Right ventricle myocardium inferior (tissue), 1 donor: ENCODE results near the gene ASTN2. TPM values are rescaled to one million over a fixed set of nuclear protein-coding genes. Genes with fewer than 3 reads are reported as not detected.

Experiments used
- ATAC-seq: fragments of 200-7000 bp; cut with Tn5 transposase; one replicate; pipeline ENCODE4 v1.9.1; 2020; ENCODE audit warnings: mild to moderate bottlenecking, moderate library complexity
- DNase-seq: peaks from one replicate; pipeline ENCODE4 v3.0.0; 2021; ENCODE audit errors: missing footprints
- intact Hi-C: fragments of 100-400 bp; cut with DNase I; formaldehyde crosslinking; loops from one replicate; pipeline ENCODE4 v1.11.0; 2022
- total RNA-seq: library from RNA; stranded (reverse); fragmentation: NEBNext Ultra II Directional; extraction: Animal tissue kit (Norgen Biotek cat#: 25700); gene quantifications from one replicate; pipeline ENCODE4 v1.2.1, GENCODE V29; 2021
- donor health status: DM: no; HTN: yes; CAD: no; lungs with severe emphysema.

Gene ASTN2
- total RNA-seq, 1 donor from 2014 or later = 8.3 TPM

GRCh38 chr9:116661037-116661954 is 753.6 kb downstream of the ASTN2 start:
- intact Hi-C loops = loop anchor here (5.0 kb wide), 2 partner anchors 509 to 1069 kb away; partner anchors contain the start of gene PAPPA
- ATAC-seq = peak; percentile 83
- DNase-seq = no peak

GRCh38 chr9:116658265-116658664 is 756.6 kb downstream of the ASTN2 start:
- intact Hi-C loops = loop anchor here (5.0 to 10.0 kb wide), 2 partner anchors 161 to 773 kb away; no protein-coding TSS in a partner anchor
- ATAC-seq (no peak), DNase-seq (no peak)

DNA sequence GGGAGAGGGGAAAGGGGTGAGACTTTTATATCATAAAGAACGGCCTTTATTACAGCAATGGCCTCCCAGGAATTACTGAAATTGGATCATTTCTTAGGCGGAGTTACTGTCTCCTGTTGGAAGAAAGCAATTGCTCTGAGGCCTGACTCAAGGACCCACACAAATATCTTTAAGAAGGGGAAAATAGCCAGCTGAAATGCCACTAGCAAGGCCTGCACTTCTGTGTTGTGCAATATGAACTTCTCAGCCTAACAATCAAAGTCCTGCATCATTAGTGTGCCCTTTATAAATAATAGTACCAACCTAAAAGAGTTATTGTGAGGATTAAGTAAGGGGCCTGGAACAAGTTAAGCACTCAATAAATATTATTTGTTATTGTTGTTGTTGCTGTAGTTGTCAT is 757.9 kb downstream of the ASTN2 start:
- ATAC-seq (no peak), DNase-seq (no peak)
- intact Hi-C loops = loop anchor here (5.0 to 10.0 kb wide), 2 partner anchors 160 to 772 kb away; no protein-coding TSS in a partner anchor

- DNase-seq (no peak), ATAC-seq (peak; percentile 29)
- intact Hi-C loops = loop anchor here (5.0 to 10.0 kb wide), 2 partner anchors 159 to 772 kb away; no protein-coding TSS in a partner anchor
Measured at GRCh38 chr9:116656501-116656971, 758.3 kb downstream of the ASTN2 start.

DNA sequence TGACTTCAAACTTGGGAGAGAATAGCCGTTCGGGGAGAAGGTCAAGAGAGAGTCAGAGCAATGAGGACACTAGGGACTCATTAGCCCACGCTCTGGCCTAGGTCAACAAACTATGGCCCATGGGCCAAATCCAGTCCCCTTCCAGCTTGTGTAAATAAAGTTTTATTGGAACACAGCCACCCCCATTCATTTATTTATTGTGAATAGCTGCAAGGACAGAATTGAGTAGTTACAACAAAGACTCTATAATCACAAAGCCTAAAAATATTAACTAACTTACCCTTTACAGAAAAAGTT is 760.9 kb downstream of the ASTN2 start:
- intact Hi-C loops = loop anchor here (10.0 kb wide), 1 partner anchor 769 kb away; no protein-coding TSS in a partner anchor
- DNase-seq (no peak), ATAC-seq (no peak)

GRCh38 chr9:116653348-116654058 is 761.4 kb downstream of the ASTN2 start:
- intact Hi-C loops = loop anchor here (10.0 kb wide), 1 partner anchor 769 kb away; no protein-coding TSS in a partner anchor
- no peak for DNase-seq
- ATAC-seq = no peak

DNA sequence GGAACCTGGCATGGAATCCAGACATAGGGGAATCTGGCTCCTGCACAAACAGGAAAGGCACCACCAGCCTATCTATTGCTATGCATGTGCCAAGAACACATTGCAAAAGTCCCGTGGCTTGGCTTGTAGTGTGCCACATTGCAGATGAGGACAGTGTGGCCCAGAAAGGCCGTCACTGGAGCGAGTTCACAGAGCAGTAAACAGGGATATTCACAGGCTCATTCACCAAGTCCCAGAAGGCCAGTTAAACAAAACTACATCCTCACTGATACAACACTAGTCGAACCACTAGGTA is 767.4 kb downstream of the ASTN2 start:
- peak; percentile 73 for DNase-seq
- intact Hi-C loops = loop anchor here (2.0 to 5.0 kb wide), 2 partner anchors 73 to 490 kb away; no protein-coding TSS in a partner anchor

GRCh38 chr9:116646661-116647514 is 768.0 kb downstream of the ASTN2 start:
- DNase-seq (no peak), ATAC-seq (peak; percentile 79)
- intact Hi-C loops = loop anchor here (2.0 to 5.0 kb wide), 2 partner anchors 72 to 490 kb away; no protein-coding TSS in a partner anchor

More for the DNA sequence above, 767.4 kb downstream of the ASTN2 start:
- peak; percentile 91 for ATAC-seq

- no peak for ATAC-seq
- no peak for DNase-seq
- intact Hi-C loops = no loop called here
Measured at GRCh38 chr9:116644091-116644688, 770.7 kb downstream of the ASTN2 start.

GRCh38 chr9:116643691-116644090 is 771.2 kb downstream of the ASTN2 start:
- ATAC-seq = no peak
- intact Hi-C loops = no loop called here
- DNase-seq = no peak

DNA sequence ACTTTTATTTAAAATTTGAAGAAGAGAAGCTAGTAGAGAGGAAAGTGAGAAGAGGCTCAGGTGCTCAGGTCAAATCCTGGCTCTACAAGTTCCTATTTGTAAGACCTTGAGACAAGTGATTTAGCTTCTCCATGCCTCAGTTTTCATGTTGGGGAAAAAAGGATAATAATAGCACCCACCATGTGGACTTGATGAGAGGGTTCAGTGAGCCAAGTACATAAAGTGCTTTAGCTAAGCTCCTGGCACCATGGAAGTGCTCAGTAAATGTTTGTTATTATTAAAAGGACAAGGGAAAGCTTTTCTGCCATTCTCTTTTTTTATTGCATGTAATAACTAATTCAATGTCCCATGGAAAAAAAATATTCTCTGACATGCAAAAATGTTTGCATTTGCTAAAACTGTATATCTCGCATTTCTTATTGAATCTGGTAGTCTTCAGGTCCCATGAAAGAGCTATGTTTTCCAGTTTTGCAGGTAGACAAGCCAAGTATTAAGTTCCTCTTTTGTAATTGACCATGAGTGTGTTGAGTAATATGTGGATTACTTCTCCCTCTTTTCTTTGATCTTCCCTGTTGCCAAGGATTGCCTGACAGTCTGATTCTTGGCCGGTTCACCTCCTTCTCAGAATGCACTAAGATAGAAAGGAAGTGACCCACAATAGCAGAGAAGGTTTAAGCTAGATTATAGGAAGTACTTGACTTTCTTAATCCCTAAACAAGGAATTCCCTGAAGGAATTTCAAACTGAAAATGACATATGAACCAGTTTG is 773.4 kb downstream of the ASTN2 start:
- intact Hi-C loops = no loop called here
- DNase-seq (no peak), ATAC-seq (no peak)

DNA sequence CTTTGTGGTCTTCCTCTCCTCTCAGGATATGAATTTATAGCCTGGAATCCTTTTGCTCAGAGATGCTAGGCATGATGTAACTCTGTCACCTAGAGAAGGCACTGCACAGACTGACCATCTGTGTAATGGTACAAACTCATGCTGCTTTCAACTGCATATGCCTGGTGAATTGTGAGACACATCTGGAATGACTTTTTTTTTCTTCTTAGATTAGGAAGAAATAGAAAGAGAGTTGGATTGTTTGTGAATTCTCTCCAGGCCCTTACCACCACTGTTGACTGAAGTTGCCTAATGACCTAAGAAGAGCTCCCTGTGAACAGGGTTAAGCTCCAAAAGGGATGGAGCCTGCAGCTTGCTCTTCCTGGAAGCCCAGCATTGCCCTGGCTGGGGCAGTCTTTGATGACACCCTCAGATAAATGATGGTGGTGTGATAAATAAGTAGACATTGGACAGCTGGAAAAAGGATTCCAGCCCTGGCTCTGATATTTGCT is 775.6 kb downstream of the ASTN2 start:
- intact Hi-C loops = no loop called here
- peak; percentile 57 for ATAC-seq

GRCh38 chr9:116635908-116636307 is 778.9 kb downstream of the ASTN2 start:
- DNase-seq = no peak
- ATAC-seq = no peak
- intact Hi-C loops = no loop called here

More for the DNA sequence above, 775.6 kb downstream of the ASTN2 start:
- DNase-seq = no peak

DNA sequence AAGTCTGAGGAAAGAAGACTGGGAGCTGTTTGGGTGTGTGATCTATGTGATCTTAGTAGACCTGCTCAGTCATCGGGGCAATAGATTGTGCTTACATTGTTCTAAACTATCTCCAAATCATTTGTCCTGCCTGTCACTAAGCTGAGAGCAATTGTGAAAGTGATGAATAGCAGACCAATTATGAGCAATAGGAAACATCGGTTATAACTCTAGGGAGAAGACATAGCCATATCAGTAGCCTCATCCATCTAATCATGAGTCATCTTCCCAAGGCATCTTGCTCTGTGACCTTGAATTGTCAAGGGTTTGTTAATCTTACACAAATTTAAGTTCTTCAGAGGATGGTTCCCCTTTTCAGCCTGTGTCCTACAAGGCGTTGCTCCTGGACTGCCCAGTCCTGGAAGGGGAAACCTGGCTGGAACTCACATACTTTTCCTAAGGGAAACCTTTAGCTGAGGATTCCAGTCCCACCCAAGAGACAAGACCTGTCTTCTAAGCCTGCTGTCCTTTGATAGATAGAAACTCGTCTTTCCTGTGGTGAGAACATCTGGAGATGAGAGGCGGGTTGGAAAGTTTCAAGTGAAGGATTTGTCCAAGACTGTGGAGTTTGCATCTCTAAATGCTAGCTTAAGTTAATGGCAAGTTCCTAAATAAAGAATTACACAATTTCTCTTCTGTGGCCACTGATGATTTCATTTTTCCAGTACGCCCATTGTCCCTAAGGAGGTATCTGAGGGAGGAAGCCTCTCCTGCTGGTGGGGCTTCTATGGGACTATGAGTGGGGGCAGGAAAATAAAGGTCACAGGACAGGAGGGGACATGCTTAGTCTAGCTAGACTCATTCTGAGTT is 781.6 kb downstream of the ASTN2 start:
- ATAC-seq = peak; percentile 79
- intact Hi-C loops = no loop called here
- no peak for DNase-seq

DNA sequence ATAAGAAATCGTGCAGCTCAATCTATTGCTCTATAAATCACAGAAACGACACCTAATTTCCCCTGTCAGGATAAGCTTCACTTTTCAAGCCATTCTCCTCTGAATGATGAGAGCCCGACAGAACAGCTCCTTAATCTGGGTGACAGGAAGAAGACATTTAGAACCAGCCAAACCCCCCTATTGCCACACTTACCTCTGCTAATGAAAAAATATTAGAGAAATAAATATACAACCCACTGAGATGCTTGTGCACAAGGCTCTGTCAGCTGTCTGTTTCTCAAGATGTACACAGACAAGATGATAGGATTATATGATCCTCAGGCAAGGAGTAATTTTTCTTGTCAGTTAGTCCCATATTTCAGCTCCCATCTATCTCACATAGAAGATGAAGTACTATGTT is 785.2 kb downstream of the ASTN2 start:
- no peak for ATAC-seq
- no peak for DNase-seq
- intact Hi-C loops = no loop called here

DNA sequence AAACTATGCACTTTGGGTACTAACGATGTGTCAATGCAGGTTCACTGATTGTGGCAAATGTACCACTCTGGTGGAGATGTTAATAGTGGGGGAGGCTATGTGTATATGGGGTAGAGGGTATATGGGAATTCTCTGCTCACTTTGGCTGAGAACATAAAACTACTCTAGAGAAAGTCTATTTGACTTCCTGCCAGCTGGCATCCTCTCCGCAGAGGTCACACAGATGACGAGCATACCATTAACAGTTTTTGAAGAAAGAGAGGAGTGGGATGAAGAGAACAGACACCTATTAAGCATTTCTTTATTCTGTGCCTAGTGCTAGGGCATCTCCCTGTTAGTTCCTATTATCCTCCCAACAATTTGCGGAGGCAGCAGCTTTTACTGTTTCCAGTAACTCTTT is 786.1 kb downstream of the ASTN2 start:
- intact Hi-C loops = no loop called here
- no peak for ATAC-seq
- no peak for DNase-seq

DNA sequence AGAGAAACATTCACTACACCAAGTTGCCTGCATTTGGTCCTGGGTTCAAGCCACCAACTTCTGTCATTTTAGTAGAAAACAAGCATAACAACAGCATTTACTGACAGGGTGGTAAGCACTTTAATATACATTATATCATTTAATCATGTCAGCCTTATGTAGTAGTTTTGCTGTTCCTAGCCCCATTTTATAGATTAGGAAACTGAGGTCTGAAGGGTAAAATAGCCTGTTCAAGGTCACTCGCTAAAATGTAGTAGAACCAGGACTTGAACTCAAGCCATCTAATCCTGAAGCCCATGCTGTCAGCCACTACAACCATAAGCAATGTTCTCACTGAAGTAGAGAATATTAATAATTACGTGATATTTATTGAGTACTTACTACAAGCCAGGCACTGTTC is 787.4 kb downstream of the ASTN2 start:
- ATAC-seq (no peak), DNase-seq (no peak)
- intact Hi-C loops = no loop called here
